SU-DHL-6 (cell line): ENCODE results near the gene ARHGAP10.
A peak's percentile ranks its signal among the peaks of the same experiment; 100 is the strongest.

Source experiments
- H2AFZ ChIP-seq: fragments of 200-600 bp; sonication (generic); 2 replicates; pipeline ENCODE4 v1.6.1; 2014; ENCODE audit warnings: low read depth, mild to moderate bottlenecking, moderate library complexity, mixed read lengths, antibody characterized with exemption, low read length; ENCODE audit not compliant: severe bottlenecking
- H3F3A ChIP-seq: fragments of 200-600 bp; shearing (Covaris generic); 2 replicates; pipeline ENCODE4 v1.6.0; 2016; ENCODE audit warnings: antibody characterized with exemption, mild to moderate bottlenecking; ENCODE audit not compliant: insufficient read depth
- H3K27ac ChIP-seq: fragments of 200-600 bp; sonication (generic); 2 replicates; pipeline ENCODE4 v1.5.1; 2016; ENCODE audit warnings: low read depth, mild to moderate bottlenecking, low read length, moderate library complexity, mixed read lengths
- H3K27me3 ChIP-seq: fragments of 200-600 bp; sonication (generic), shearing (Covaris generic); 2 replicates; pipeline ENCODE4 v1.6.0; 2014; ENCODE audit warnings: mild to moderate bottlenecking, low read length
- H3K36me3 ChIP-seq: fragments of 200-600 bp; sonication (generic); 2 replicates; pipeline ENCODE4 v1.6.1; 2014; ENCODE audit warnings: mild to moderate bottlenecking, low read length, mixed read lengths
- H3K4me2 ChIP-seq: fragments of 300-600, 200-600 bp; shearing (Covaris generic), sonication (generic); 2 replicates; pipeline ENCODE4 v1.6.0; 2014; ENCODE audit warnings: low read length, low read depth, mild to moderate bottlenecking; ENCODE audit not compliant: poor library complexity, severe bottlenecking
- H3K4me3 ChIP-seq: fragments of 200-600 bp; sonication (generic); 2 replicates; pipeline ENCODE4 v1.5.1; 2014; ENCODE audit warnings: antibody characterized with exemption, low read length, mild to moderate bottlenecking, mixed read lengths; ENCODE audit not compliant: insufficient read depth, poor library complexity, severe bottlenecking
- H3K79me2 ChIP-seq: fragments of 200-600 bp; sonication (generic); 2 replicates; pipeline ENCODE4 v1.6.1; 2014; ENCODE audit warnings: mild to moderate bottlenecking, low read length, moderate library complexity; ENCODE audit not compliant: insufficient read depth
- H3K9ac ChIP-seq: fragments of 200-600 bp; sonication (generic); 2 replicates; pipeline ENCODE4 v1.7.0; 2014; ENCODE audit warnings: mild to moderate bottlenecking, low read length
- H3K9me2 ChIP-seq: fragments of 200-600 bp; sonication (generic); replicated peaks from 2 replicates; pipeline ENCODE4 v1.6.1; 2014; ENCODE audit warnings: low read length; ENCODE audit not compliant: insufficient read depth
- H3K9me3 ChIP-seq: fragments of 200-600 bp; sonication (generic); 2 replicates; pipeline ENCODE4 v1.6.1; 2014; ENCODE audit warnings: low read length, mixed read lengths; ENCODE audit not compliant: insufficient read depth
- H4K20me1 ChIP-seq: fragments of 200-600 bp; sonication (generic); 2 replicates; pipeline ENCODE4 v1.6.1; 2014; ENCODE audit warnings: low read depth, mild to moderate bottlenecking, antibody characterized with exemption, low read length, moderate library complexity, mixed read lengths
- CTCF ChIP-seq: fragments of 200-600 bp; sonication (generic); IDR thresholded peaks from one replicate; pipeline ENCODE4 v1.5.1; 2017; ENCODE audit warnings: antibody characterized with exemption, mild to moderate bottlenecking, low read length, moderate library complexity; ENCODE audit not compliant: insufficient read depth, poor library complexity, severe bottlenecking
- EZH2phosphoT487 ChIP-seq: fragments of 200-600 bp; sonication (generic), shearing (Covaris generic); conservative IDR thresholded peaks from 2 replicates; pipeline ENCODE4 v1.6.1; 2018; ENCODE audit warnings: mild to moderate bottlenecking, antibody characterized with exemption, low read length, moderate library complexity, mixed read lengths

ARHGAP10 gene

DNA sequence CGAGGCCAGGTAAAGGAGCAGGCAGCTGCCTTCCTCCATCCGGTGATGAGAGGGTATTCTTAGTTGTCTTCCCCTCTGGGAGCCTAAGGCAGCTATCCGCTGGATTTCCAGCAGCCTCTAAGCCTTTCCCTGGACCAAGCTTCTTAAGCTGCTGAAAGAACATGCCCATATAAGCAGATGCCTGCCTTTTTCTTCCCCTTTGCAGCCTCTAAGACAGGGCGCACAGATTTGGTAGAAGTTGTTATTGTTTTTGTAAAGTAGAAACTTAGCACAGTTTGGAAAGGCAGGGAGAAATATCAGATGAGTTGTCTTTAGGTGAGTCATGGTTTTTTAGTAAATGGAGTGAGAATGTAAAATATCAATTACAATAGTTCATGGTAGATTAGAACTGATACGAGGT lies 210.8 kb downstream of the ARHGAP10 start:
- no peak overlapping the region for H3K9ac ChIP-seq
- H3K27ac ChIP-seq = no peak overlapping the region
- H3K9me3 ChIP-seq = no peaks in the 10 kb centered on the region
- no peaks in the 10 kb centered on the region for H4K20me1 ChIP-seq
- no peaks in the 10 kb centered on the region for H3K9me2 ChIP-seq
- H3K4me2 ChIP-seq = no peak overlapping the region
- no peak overlapping the region for H2AFZ ChIP-seq
- H3K27me3 ChIP-seq = no peaks in the 10 kb centered on the region
- H3K36me3 ChIP-seq = no peaks in the 10 kb centered on the region
- no peaks in the 10 kb centered on the region for H3K79me2 ChIP-seq
- H3F3A ChIP-seq = no peaks in the 10 kb centered on the region
- H3K4me3 ChIP-seq = no peak overlapping the region
- TF ChIP-seq EZH2phosphoT487 = no peak
- no peak for TF ChIP-seq CTCF

- peak overlapping the region; percentile 6 for H3K4me2 ChIP-seq
- no peaks in the 10 kb centered on the region for H3K36me3 ChIP-seq
These were observed 211.3 kb downstream of the ARHGAP10 start for GRCh38 chr4:147943159-147943638.

DNA sequence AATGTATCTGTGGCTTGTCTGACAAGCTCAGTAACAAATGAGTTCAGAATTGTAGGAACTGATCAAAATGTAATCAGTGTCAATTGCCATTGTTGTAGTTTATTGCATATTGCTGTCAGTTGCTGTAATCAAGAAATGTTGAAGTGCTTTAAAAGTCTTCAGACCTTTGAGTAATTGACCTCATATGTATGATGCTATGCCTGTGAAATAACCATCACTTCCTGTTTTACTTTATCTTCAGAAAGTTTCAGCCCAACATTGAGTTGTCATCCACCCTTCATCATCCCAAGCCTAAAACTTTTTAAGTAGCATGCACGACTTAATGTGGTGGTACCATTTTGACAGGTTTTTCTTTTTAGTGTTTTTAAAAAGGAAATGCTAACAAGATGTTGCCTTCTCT lies 212.4 kb downstream of the ARHGAP10 start:
- Histone ChIP-seq H3F3A (no peaks in the 10 kb centered on the region), H3K79me2 (no peaks in the 10 kb centered on the region), H3K27ac (no peak overlapping the region), H3K9me3 (no peaks in the 10 kb centered on the region), H3K9me2 (no peaks in the 10 kb centered on the region), H3K4me3 (no peak overlapping the region), H4K20me1 (no peaks in the 10 kb centered on the region), H3K4me2 (no peak overlapping the region), H3K36me3 (no peaks in the 10 kb centered on the region), H3K27me3 (no peaks in the 10 kb centered on the region), H3K9ac (no peak overlapping the region), H2AFZ (no peak overlapping the region)
- no peak for TF ChIP-seq EZH2phosphoT487
- no peak for TF ChIP-seq CTCF

More at GRCh38 chr4:147943159-147943638, 211.3 kb downstream of the ARHGAP10 start:
- H3K27ac ChIP-seq = no peak overlapping the region
- no peaks in the 10 kb centered on the region for H3K9me2 ChIP-seq
- no peaks in the 10 kb centered on the region for H3F3A ChIP-seq
- H3K9ac ChIP-seq = no peak overlapping the region
- H3K27me3 ChIP-seq = no peaks in the 10 kb centered on the region
- TF ChIP-seq CTCF = no peak
- no peak for TF ChIP-seq EZH2phosphoT487
- H2AFZ ChIP-seq = no peak overlapping the region
- H4K20me1 ChIP-seq = no peaks in the 10 kb centered on the region
- H3K79me2 ChIP-seq = no peaks in the 10 kb centered on the region
- no peaks in the 10 kb centered on the region for H3K9me3 ChIP-seq
- no peak overlapping the region for H3K4me3 ChIP-seq
